ENCODE results near the gene PPP1R3C.

Gene PPP1R3C

DNA sequence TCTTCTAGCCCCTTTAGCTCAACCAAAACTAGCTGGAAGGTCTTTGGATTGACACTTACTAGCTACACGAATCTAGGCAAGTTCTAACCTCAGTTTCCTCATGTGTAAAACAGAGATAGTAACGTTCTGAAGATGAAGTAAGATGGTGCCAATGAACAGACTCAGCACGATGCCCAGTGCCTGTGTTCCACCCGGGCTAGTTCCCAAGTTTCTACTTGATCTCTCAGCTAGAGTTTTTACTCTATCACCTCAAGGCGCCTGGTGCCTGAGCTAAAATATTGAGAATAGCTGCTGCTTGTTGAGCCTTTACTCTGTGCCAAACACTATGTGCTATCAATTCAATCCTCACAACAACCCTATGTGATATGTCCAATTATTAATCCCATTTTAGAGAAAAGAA, 1.4 kb upstream of the PPP1R3C start:
- no peak for DNase-seq (ENCODE audit: low read depth, low spot score)
- no peak overlapping the region for H3K4me3 ChIP-seq (ENCODE audit: low read length)

DNA sequence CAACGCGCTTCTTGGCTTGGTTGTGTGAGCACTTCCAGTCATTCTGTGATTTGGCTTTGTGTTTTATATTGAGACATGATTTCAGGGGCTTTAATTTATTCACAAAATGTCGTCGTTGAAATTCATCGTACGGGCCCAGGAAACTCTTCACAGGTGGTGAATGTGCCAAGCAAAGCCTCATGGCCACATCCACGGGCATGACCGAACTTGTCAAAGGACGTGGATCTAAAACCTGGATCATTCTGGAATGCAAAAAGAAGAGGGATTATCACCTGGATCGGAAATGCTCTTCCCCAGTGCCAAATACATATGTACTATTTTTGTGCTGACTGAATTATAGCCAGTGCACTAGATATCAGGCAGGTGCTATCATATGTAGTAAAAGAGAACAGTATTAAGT, 2.2 kb downstream of the PPP1R3C start:
- no peak overlapping the region for H3K4me3 ChIP-seq (ENCODE audit: low read length)
- DNase-seq (ENCODE audit: low read depth, low spot score): no peak

GRCh38 chr10:91629715-91630549, 2.9 kb downstream of the PPP1R3C start:
- no peak overlapping the region for H3K4me3 ChIP-seq (ENCODE audit: low read length)
- no peak for DNase-seq (ENCODE audit: low read depth, low spot score)

- no peak for DNase-seq (ENCODE audit: low read depth, low spot score)
- H3K4me3 ChIP-seq (ENCODE audit: low read length): no peak overlapping the region
Observed at GRCh38 chr10:91628383-91628782, 4.5 kb downstream of the PPP1R3C start.

- no peak overlapping the region for H3K4me3 ChIP-seq (ENCODE audit: low read length)
- no peak for DNase-seq (ENCODE audit: low read depth, low spot score)
Observed at GRCh38 chr10:91627344-91628102, 5.3 kb downstream of the PPP1R3C start.

- no peak for DNase-seq (ENCODE audit: low read depth, low spot score)
Observed at GRCh38 chr10:91626936-91627335, 5.9 kb downstream of the PPP1R3C start.

GRCh38 chr10:91624633-91625032, 8.2 kb downstream of the PPP1R3C start:
- H3K4me3 ChIP-seq (ENCODE audit: low read length): no peak overlapping the region
- DNase-seq (ENCODE audit: low read depth, low spot score): no peak

More at GRCh38 chr10:91626936-91627335, 5.9 kb downstream of the PPP1R3C start:
- no peak overlapping the region for H3K4me3 ChIP-seq (ENCODE audit: low read length)

DNA sequence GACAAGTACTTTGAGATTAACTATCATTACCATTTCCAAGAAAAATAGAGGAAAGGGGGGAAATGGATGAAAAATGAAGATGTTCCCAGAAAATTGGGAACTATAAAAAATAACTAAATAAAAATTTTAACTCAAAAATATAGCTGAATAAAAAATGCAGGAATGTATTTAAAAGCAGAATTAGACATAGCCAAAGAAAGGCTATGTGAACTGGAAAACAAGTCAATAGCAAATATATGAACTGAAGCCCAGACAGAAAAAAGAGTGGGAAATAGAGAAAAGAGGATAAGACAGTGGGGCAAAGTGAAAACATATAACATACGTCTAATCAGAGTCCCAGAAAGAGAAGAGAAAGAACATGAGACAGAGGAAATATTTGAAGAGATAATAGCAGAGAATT, 10.3 kb downstream of the PPP1R3C start:
- no peak overlapping the region for H3K4me3 ChIP-seq (ENCODE audit: low read length)
- DNase-seq (ENCODE audit: low read depth, low spot score): no peak

- DNase-seq (ENCODE audit: low read depth, low spot score): no peak
- no peak overlapping the region for H3K4me3 ChIP-seq (ENCODE audit: low read length)
Observed at GRCh38 chr10:91621483-91622113, 11.3 kb downstream of the PPP1R3C start.

GRCh38 chr10:91617072-91617609, 15.7 kb downstream of the PPP1R3C start:
- no peak overlapping the region for H3K4me3 ChIP-seq (ENCODE audit: low read length)
- no peak for DNase-seq (ENCODE audit: low read depth, low spot score)

- no peak overlapping the region for H3K4me3 ChIP-seq (ENCODE audit: low read length)
- no peak for DNase-seq (ENCODE audit: low read depth, low spot score)
Observed at GRCh38 chr10:91616137-91616536, 16.7 kb downstream of the PPP1R3C start.

- H3K4me3 ChIP-seq (ENCODE audit: low read length): no peak overlapping the region
- no peak for DNase-seq (ENCODE audit: low read depth, low spot score)
Observed at GRCh38 chr10:91614225-91614624, 18.6 kb downstream of the PPP1R3C start.

DNA sequence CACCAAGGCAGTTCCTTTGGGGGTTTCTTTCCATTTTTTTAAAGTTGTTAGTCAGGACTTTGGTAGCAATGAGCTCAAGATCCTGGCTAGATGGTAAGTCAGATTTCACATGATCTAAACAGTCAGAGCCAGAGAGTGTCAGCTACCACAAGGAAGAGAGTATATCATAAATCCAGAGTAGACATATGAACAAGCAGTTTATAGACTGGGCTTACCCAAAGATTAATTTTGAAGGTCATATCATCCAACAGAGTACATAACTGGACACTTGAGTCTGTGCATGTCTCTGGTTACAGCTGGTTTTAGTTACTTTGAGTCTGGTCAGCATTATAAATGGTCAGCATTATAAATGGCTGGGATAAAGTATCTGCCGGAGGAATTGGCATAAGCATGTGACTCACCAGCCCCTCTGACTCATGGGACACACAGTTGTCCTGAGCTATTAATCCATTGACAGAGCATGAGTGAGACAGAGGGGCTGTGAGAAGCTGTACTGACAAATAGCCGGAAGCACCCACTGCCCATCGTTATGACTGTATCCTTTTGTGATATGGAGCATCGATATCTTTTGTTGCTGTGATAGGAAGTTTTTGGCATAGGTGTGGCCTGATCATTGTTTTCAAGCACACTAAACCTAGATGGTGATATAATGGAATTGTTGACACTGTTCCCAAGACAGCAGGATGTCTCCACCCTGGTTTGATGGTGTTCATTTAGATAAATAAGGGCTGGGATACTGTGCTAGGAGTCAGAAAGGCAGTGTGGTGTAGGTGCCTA, 19.3 kb downstream of the PPP1R3C start:
- no peak for DNase-seq (ENCODE audit: low read depth, low spot score)
- no peak overlapping the region for H3K4me3 ChIP-seq (ENCODE audit: low read length)

GRCh38 chr10:91610919-91611318, 22.0 kb downstream of the PPP1R3C start:
- no peak for DNase-seq (ENCODE audit: low read depth, low spot score)
- no peak overlapping the region for H3K4me3 ChIP-seq (ENCODE audit: low read length)

DNA sequence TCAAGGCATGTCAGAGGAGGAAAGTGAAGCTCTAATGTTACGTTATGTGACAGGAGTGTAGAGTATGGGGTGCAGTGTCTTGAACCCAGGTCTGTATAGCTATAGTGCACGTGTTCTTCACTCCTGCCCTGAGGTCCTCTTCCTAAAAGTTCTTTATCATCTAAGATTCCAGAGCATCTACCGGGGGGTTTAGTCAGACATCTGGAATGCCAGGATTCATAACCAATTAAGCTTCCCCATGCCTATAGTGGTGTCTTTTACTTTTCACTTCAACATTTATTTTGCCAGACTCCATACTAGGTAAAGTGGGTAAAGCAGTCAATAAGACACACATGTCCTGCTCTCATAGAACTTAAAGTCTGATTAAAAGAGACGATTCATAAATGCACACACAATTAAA, 22.4 kb downstream of the PPP1R3C start:
- no peak for DNase-seq (ENCODE audit: low read depth, low spot score)
- H3K4me3 ChIP-seq (ENCODE audit: low read length): no peak overlapping the region

- no peak overlapping the region for H3K4me3 ChIP-seq (ENCODE audit: low read length)
- DNase-seq (ENCODE audit: low read depth, low spot score): no peak
Observed at GRCh38 chr10:91607646-91608403, 25.0 kb downstream of the PPP1R3C start.

DNA sequence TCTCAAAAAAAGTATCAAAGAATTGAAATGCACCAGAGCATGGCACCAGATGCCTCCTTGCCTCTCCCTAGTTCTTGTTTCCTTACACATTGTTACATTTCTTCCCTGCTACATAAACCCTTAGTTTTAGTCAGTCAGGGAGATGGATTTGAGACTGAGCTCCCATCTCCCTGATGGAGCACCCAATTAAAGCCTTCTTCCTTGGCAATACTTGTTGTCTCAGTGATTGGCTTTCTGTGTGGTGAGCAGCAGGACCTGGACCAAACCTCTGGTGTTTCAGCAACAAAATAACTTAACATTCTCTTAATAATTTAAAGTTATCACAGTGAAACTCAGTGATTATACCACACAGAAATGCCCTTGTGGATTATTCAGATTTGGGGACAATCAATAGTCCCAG, 26.9 kb downstream of the PPP1R3C start:
- no peak for DNase-seq (ENCODE audit: low read depth, low spot score)
- H3K4me3 ChIP-seq (ENCODE audit: low read length): no peak overlapping the region
